HFF-Myc (cell line): ENCODE data around the gene MND1.
A peak's percentile ranks its signal among the peaks of the same experiment; 100 is the strongest.

Source experiments
- DNase-seq: peaks from one replicate; pipeline ENCODE4 v3.0.0-alpha.2; 2011; ENCODE audit warnings: low read depth; ENCODE audit errors: extremely low read depth
- H3K4me3 ChIP-seq: replicated peaks from 2 replicates; pipeline ENCODE4 v1.5.1; 2011; ENCODE audit warnings: low read depth, mild to moderate bottlenecking, control low read depth, low read length
- CTCF ChIP-seq: IDR thresholded peaks from 2 replicates; pipeline ENCODE4 v1.5.1; 2012; ENCODE audit warnings: mild to moderate bottlenecking, low read depth, low read length, control low read depth; ENCODE audit errors: missing control alignments

MND1 gene

GRCh38 chr4:153318696-153319320, 25.7 kb upstream of the MND1 start:
- peak; percentile 78 for TF ChIP-seq CTCF
- H3K4me3 ChIP-seq, result no peak overlapping the region
- peak; percentile 22 for DNase-seq

- no peak for TF ChIP-seq CTCF
- no peak overlapping the region for H3K4me3 ChIP-seq
Measured at GRCh38 chr4:153322791-153323190, 21.7 kb upstream of the MND1 start.

GRCh38 chr4:153324046-153324445, 20.4 kb upstream of the MND1 start:
- no peak for DNase-seq
- H3K4me3 ChIP-seq, result no peak overlapping the region
- TF ChIP-seq CTCF, result no peak

More at GRCh38 chr4:153322791-153323190, 21.7 kb upstream of the MND1 start:
- DNase-seq, result no peak

GRCh38 chr4:153325558-153325957, 18.9 kb upstream of the MND1 start:
- DNase-seq, result no peak
- no peak for TF ChIP-seq CTCF
- H3K4me3 ChIP-seq, result no peak overlapping the region

GRCh38 chr4:153326513-153326912, 18.0 kb upstream of the MND1 start:
- no peak for TF ChIP-seq CTCF
- H3K4me3 ChIP-seq, result no peak overlapping the region
- DNase-seq, result no peak

- no peak for TF ChIP-seq CTCF
- DNase-seq, result no peak
- no peak overlapping the region for H3K4me3 ChIP-seq
Measured at GRCh38 chr4:153327247-153327646, 17.2 kb upstream of the MND1 start.

GRCh38 chr4:153332936-153333335, 11.6 kb upstream of the MND1 start:
- TF ChIP-seq CTCF, result no peak
- no peak for DNase-seq
- H3K4me3 ChIP-seq, result no peak overlapping the region
